CD8-positive, alpha-beta memory T cell (primary cell): ENCODE results near the gene CEP152. TPM values are rescaled to one million over a fixed set of nuclear protein-coding genes. Genes with fewer than 3 reads are reported as not detected.

Experiments used
- CTCF ChIA-PET: fragments of 350-600 bp; sonication (Branson Sonifier 250); formaldehyde crosslinking; loops from one replicate; lab custom pipeline; 2021; ENCODE audit warnings: antibody characterized with exemption; lab: Charles Lee
- POLR2A ChIA-PET: fragments of 350-600 bp; sonication (Branson Sonifier 250); formaldehyde crosslinking; loops from one replicate; lab custom pipeline; 2021; ENCODE audit warnings: antibody characterized with exemption; lab: Charles Lee
- DNase-seq, 5 donors: peaks; one replicate each; pipeline versions ENCODE4 v3.0.0 to v3.0.0-alpha.2; 2020 to 2022; ENCODE audit warnings: mixed read lengths in 1 of 5
- H3K27ac ChIP-seq: one replicate; pipeline ENCODE4 v1.7.0; 2013; ENCODE audit warnings: low read depth, mild to moderate bottlenecking, low read length, moderate library complexity
- H3K27me3 ChIP-seq: 2 replicates; pipeline ENCODE4 v1.7.0; 2013; ENCODE audit warnings: low read length, mild to moderate bottlenecking; ENCODE audit not compliant: insufficient read depth, poor library complexity, severe bottlenecking
- H3K36me3 ChIP-seq: 2 replicates; pipeline ENCODE4 v1.7.0; 2013; ENCODE audit warnings: mild to moderate bottlenecking, low read length, moderate library complexity; ENCODE audit not compliant: insufficient read depth
- H3K4me1 ChIP-seq: 2 replicates; pipeline ENCODE4 v1.7.0; 2013; ENCODE audit warnings: mild to moderate bottlenecking, low read length, moderate library complexity; ENCODE audit not compliant: insufficient read depth
- H3K4me3 ChIP-seq: 2 replicates; pipeline ENCODE4 v1.7.0; 2013; ENCODE audit warnings: mild to moderate bottlenecking, low read length
- H3K9me3 ChIP-seq: 2 replicates; pipeline ENCODE4 v1.7.0; 2013; ENCODE audit warnings: mild to moderate bottlenecking, low read length
- H3K27ac Mint-ChIP-seq, 8 donors: one replicate each; pipeline ENCODE4 v1.8.0; 2020 to 2021; ENCODE audit warnings: mixed read lengths in 8 of 8, mild to moderate bottlenecking in 6 of 8, inconsistent platforms in 3 of 8, moderate library complexity in 3 of 8
- H3K27me3 Mint-ChIP-seq, 2 donors: one replicate each; pipeline ENCODE4 v1.8.0; 2020 to 2021; ENCODE audit warnings: mixed read lengths in 2 of 2, mild to moderate bottlenecking in 1 of 2, moderate library complexity in 1 of 2
- H3K36me3 Mint-ChIP-seq, 3 donors: one replicate each; pipeline ENCODE4 v1.8.0; 2020 to 2021; ENCODE audit warnings: mixed read lengths in 3 of 3, inconsistent platforms in 1 of 3, mild to moderate bottlenecking in 1 of 3
- H3K4me1 Mint-ChIP-seq, 3 donors: one replicate each; pipeline ENCODE4 v1.8.0; 2020 to 2021; ENCODE audit warnings: mixed read lengths in 3 of 3, inconsistent platforms in 1 of 3, mild to moderate bottlenecking in 1 of 3
- H3K4me3 Mint-ChIP-seq, 7 donors: one replicate each; pipeline ENCODE4 v1.8.0; 2020 to 2021; ENCODE audit warnings: mixed read lengths in 7 of 7, mild to moderate bottlenecking in 6 of 7, moderate library complexity in 4 of 7, inconsistent platforms in 2 of 7
- H3K9me3 Mint-ChIP-seq, 5 donors: one replicate each; pipeline ENCODE4 v1.8.0; 2020 to 2022; ENCODE audit warnings: mixed read lengths in 5 of 5, mild to moderate bottlenecking in 3 of 5, moderate library complexity in 2 of 5, inconsistent platforms in 1 of 5
- polyA plus RNA-seq: library from polyadenylated mRNA; unstranded; fragments of 300-500 nt; fragmentation: Illumina TruSeq; gene quantifications from one replicate; pipeline ENCODE4 v1.2.3, GENCODE V29; 2021
- total RNA-seq, 2 experiments: library from RNA; stranded (reverse); gene quantifications; one replicate each; pipeline ENCODE4 v1.2.3, GENCODE V29; 2021

The CEP152 gene
- total and polyA plus RNA-seq, 3 experiments from 2014 or later: 6.5 to 20.7 (median 19.7) TPM

DNA sequence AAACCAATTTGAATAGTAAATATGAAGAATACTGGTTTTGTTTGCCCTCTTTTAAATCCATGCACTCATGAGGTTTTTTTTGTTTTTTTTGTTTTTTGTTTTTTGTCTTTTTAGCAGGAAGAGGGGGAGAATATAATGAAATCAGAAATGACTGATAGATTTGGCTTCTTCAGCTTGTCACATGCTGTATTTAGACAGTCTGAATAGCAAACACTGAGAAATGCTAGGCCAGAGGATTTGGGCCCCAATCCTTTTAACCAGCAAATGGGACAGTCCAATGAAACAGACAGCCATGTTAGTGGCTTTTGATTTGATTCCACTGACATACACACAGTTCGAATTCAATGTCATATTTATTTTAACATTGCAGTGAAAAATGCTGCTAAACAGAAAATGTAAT is 14.2 kb upstream of the CEP152 start:
- no peak overlapping the region for H3K4me3 Mint-ChIP-seq

DNA sequence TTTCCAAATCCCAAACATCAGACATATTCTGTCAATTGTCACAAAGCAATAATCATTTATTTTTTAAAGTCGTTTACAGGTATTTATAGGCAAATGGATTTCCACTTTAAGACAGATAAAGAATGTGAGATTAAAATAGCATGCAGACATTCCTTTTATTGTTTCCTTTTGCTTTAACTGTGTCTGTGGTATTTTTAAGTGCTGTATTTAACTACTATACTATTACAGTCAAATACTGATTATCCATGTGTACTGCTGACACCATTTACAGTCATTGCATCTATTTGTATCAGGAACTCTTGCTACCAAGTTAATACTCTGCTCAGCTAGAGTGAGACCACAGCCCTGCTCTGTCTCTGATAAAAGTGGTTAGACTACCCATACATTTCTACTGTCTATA is 12.8 kb upstream of the CEP152 start:
- H3K27me3 Mint-ChIP-seq: peaks cover 4 to 24% of the 10 kb centered on the region in 2 donors
- DNase-seq: no peak
- H3K9me3 ChIP-seq: no peaks in the 10 kb centered on the region
- no peak overlapping the region for H3K4me3 Mint-ChIP-seq
- no peaks in the 10 kb centered on the region for H3K4me1 ChIP-seq
- no peaks in the 10 kb centered on the region for H3K27me3 ChIP-seq
- H3K27ac ChIP-seq: no peak overlapping the region
- H3K27ac Mint-ChIP-seq: peak overlapping the region in 1 of 8 donors; percentile 20
- H3K4me3 ChIP-seq: no peak overlapping the region
- ChIA-PET POLR2A (no interaction called here), CTCF (no interaction called here)
- H3K36me3 Mint-ChIP-seq: peaks cover 0 to 12% (median 0%) of the 10 kb centered on the region in 3 donors
- no peaks in the 10 kb centered on the region for H3K36me3 ChIP-seq
- H3K4me1 Mint-ChIP-seq: no peaks in the 10 kb centered on the region
- peaks cover 0 to 1% (median 0%) of the 10 kb centered on the region in 5 donors for H3K9me3 Mint-ChIP-seq

More for the DNA sequence above, 14.2 kb upstream of the CEP152 start:
- H3K4me3 ChIP-seq: no peak overlapping the region
- H3K9me3 Mint-ChIP-seq: peaks cover 0 to 1% (median 0%) of the 10 kb centered on the region in 5 donors
- H3K27me3 ChIP-seq: no peaks in the 10 kb centered on the region
- H3K4me1 Mint-ChIP-seq: no peaks in the 10 kb centered on the region
- no peak overlapping the region for H3K27ac Mint-ChIP-seq
- ChIA-PET POLR2A (no interaction called here), CTCF (no interaction called here)
- no peak overlapping the region for H3K27ac ChIP-seq
- H3K27me3 Mint-ChIP-seq: peaks cover 4 to 32% of the 10 kb centered on the region in 2 donors
- H3K4me1 ChIP-seq: no peaks in the 10 kb centered on the region
- no peaks in the 10 kb centered on the region for H3K9me3 ChIP-seq
- no peaks in the 10 kb centered on the region for H3K36me3 ChIP-seq
- peaks cover 0 to 12% (median 0%) of the 10 kb centered on the region in 3 donors for H3K36me3 Mint-ChIP-seq
- DNase-seq: no peak

DNA sequence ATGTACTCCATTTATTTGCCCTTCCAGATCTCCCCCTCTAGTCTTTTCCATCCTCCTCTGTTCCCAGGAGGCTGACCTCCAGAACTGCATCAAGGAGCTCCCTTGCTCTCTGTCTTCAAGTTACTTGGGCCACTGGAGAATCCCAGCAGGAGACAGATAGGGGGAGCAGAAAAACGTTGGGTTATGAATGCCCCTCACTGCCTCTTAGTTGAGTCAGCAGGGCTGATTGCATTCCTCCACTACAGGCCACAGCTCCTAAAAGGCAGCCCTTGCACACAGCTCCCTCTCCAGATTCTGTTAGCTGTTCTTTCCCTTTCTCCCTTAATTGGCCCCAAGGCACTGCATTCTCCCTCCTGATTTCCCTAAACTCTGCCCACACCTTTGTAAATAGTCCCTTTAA is 12.4 kb upstream of the CEP152 start:
- Histone ChIP-seq H3K4me1 (no peaks in the 10 kb centered on the region), H3K4me3 (no peak overlapping the region), H3K27me3 (no peaks in the 10 kb centered on the region), H3K9me3 (no peaks in the 10 kb centered on the region), H3K36me3 (no peaks in the 10 kb centered on the region), H3K27ac (no peak overlapping the region)
- CTCF ChIA-PET: no interaction called here
- H3K36me3 Mint-ChIP-seq: peaks cover 0 to 12% (median 0%) of the 10 kb centered on the region in 3 donors
- POLR2A ChIA-PET: no interaction called here
- H3K4me3 Mint-ChIP-seq: no peak overlapping the region
- H3K27ac Mint-ChIP-seq: peak overlapping the region in 1 of 8 donors; percentile 20
- peaks cover 0 to 1% (median 0%) of the 10 kb centered on the region in 5 donors for H3K9me3 Mint-ChIP-seq
- DNase-seq: no peak
- H3K27me3 Mint-ChIP-seq: peaks cover 4 to 22% of the 10 kb centered on the region in 2 donors
- no peaks in the 10 kb centered on the region for H3K4me1 Mint-ChIP-seq

DNA sequence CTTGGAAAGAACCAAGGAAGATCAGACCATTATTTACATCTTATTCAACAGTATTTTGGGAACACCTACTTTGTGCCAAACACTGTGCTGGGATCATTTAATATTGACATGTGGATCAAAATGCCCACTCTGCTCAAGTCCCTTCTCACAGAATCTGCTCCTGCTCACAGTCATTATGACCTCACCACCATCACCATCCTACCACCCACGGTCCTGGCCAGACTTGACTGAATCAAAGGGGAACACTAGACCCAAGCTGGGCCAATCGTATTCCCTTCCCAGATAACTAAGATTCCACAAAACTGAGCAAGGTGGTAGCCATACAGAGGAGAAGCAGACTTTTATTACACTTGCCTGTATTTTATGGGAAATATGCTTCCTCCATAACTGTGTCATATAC is 3.4 kb upstream of the CEP152 start:
- peaks cover 5 to 7% of the 10 kb centered on the region in 2 donors for H3K27me3 Mint-ChIP-seq
- peaks cover 13 to 21% (median 19%) of the 10 kb centered on the region in 3 donors for H3K4me1 Mint-ChIP-seq
- DNase-seq: no peak
- Histone ChIP-seq H3K4me3 (no peak overlapping the region), H3K27ac (no peak overlapping the region), H3K27me3 (no peaks in the 10 kb centered on the region), H3K4me1 (peaks cover 11% of the 10 kb centered on the region), H3K36me3 (no peaks in the 10 kb centered on the region), H3K9me3 (no peaks in the 10 kb centered on the region)
- H3K27ac Mint-ChIP-seq: no peak overlapping the region
- H3K4me3 Mint-ChIP-seq: no peak overlapping the region
- peaks cover 0 to 8% (median 0%) of the 10 kb centered on the region in 3 donors for H3K36me3 Mint-ChIP-seq
- H3K9me3 Mint-ChIP-seq: no peaks in the 10 kb centered on the region
- ChIA-PET CTCF (interaction anchor here (1.4 kb wide), 1 partner anchor 64 kb away, joined by 3 read pairs; the partner anchor contains the start of gene EID1), POLR2A (interaction anchor here (0.6 kb wide), 1 partner anchor 308 kb away, joined by 3 read pairs; no protein-coding TSS in a partner anchor)

DNA sequence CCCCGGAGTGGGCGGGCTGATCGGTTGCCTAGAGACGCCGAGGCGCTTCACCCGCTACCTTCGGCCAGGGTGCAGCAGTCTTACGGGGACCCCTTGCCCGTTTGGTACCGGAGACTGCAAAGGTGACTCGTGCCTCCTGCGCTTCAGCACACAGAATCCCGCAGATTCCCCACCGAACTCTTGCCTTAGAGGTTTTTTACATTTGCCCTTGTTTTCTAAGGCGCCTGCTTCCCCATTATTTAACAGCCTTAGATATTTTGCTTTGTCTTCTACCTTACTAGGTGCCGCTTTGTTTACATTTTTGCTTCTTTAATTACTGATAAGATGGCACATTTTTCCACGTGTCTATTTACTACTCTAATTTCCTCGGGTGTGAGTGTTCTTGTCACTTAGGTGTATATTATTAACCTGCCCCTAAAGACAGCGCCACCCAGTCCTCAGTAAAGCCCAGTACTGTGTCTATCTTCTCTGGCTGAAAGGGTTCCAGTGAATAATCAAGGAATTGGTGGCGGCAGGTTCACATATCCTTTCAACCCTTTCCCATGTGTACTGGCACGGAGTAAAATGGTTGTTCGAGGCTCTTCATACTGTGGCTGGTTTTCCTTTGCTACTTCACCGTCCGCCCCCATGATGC is 573 bp upstream of the CEP152 start:
- CTCF ChIA-PET: interaction anchor here (0.8 to 1.7 kb wide), 4 partner anchors 10 to 66 kb away, joined by 3 to 5 read pairs (median 4); partner anchors contain the start of gene EID1
- H3K9me3 Mint-ChIP-seq: no peaks in the 10 kb centered on the region
- Histone ChIP-seq H3K9me3 (no peaks in the 10 kb centered on the region), H3K36me3 (no peaks in the 10 kb centered on the region), H3K4me3 (peak overlapping the region; percentile 84), H3K27me3 (no peaks in the 10 kb centered on the region), H3K4me1 (peaks cover 14% of the 10 kb centered on the region), H3K27ac (peak overlapping the region; percentile 69)
- POLR2A ChIA-PET: interaction anchor here (0.6 to 2.7 kb wide), 8 partner anchors 67 to 1548 kb away, joined by 3 to 15 read pairs (median 4); partner anchors contain the start of genes COPS2, DTWD1, EID1 and FAM227B
- peaks cover 14 to 31% (median 28%) of the 10 kb centered on the region in 3 donors for H3K4me1 Mint-ChIP-seq
- peaks cover 0 to 8% (median 0%) of the 10 kb centered on the region in 3 donors for H3K36me3 Mint-ChIP-seq
- DNase-seq: no peak
- H3K27ac Mint-ChIP-seq: peak overlapping the region; percentile 70 to 93 (median 85)
- H3K27me3 Mint-ChIP-seq: peaks cover 5% of the 10 kb centered on the region in 2 donors
- H3K4me3 Mint-ChIP-seq: peak overlapping the region; percentile 89 to 98 (median 93)

DNA sequence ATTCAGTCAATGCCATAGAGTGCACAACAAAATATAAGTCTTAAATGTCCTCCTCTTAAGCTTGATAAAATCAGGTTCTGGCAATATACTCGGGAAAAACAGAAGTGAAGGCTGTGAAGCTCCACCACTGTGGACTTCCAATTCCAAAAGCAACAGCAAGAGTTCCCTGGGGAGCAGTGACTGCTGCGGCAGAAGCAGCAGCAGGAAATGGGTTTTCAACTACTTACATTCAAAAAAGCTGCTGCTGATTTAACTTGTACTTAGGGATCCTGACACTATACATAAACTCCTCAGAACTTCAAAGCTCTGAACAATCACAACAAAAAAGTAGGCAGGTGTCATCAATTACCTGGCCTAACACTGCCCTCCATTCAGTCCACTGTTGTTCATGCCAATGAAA is 4.7 kb downstream of the CEP152 start:
- Mint-ChIP-seq H3K9me3 (no peaks in the 10 kb centered on the region), H3K4me3 (no peak overlapping the region), H3K4me1 (peaks cover 15 to 44% (median 27%) of the 10 kb centered on the region in 3 donors), H3K27me3 (no peaks in the 10 kb centered on the region), H3K27ac (peak overlapping the region in 2 of 8 donors; percentile 7 to 31), H3K36me3 (peaks cover 0 to 18% (median 6%) of the 10 kb centered on the region in 3 donors)
- DNase-seq: no peak
- POLR2A ChIA-PET: no interaction called here
- Histone ChIP-seq H3K36me3 (no peaks in the 10 kb centered on the region), H3K27me3 (no peaks in the 10 kb centered on the region), H3K9me3 (no peaks in the 10 kb centered on the region), H3K4me1 (peaks cover 14% of the 10 kb centered on the region), H3K27ac (no peak overlapping the region), H3K4me3 (no peak overlapping the region)
- CTCF ChIA-PET: no interaction called here

DNA sequence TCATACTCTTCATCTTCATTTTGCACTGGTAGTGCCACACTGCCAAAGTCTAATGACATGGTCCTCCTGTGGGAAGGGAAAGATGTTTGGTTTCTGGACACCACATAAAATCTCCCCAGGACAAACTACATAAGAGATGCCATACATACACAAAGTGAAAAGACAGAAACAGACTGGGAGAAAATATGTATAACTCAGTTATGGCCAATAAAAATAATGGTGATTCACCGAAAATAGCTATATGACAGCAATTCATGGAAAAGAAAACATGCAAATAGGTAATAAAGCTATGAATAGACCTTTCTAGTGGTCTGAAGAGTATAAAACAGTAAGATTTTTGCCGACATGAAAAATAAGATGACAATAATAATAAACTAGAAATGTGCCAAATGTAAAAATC is 5.3 kb downstream of the CEP152 start:
- H3K36me3 ChIP-seq: no peaks in the 10 kb centered on the region
- Mint-ChIP-seq H3K4me1 (peaks cover 17 to 49% (median 30%) of the 10 kb centered on the region in 3 donors), H3K36me3 (peaks cover 0 to 14% (median 6%) of the 10 kb centered on the region in 3 donors), H3K27ac (no peak overlapping the region), H3K9me3 (no peaks in the 10 kb centered on the region), H3K27me3 (no peaks in the 10 kb centered on the region), H3K4me3 (peak overlapping the region in 1 of 7 donors; percentile 21)
- no peak overlapping the region for H3K27ac ChIP-seq
- ChIA-PET POLR2A (no interaction called here), CTCF (no interaction called here)
- no peaks in the 10 kb centered on the region for H3K27me3 ChIP-seq
- no peaks in the 10 kb centered on the region for H3K9me3 ChIP-seq
- no peak overlapping the region for H3K4me3 ChIP-seq
- no peak for DNase-seq
- peaks cover 14% of the 10 kb centered on the region for H3K4me1 ChIP-seq

DNA sequence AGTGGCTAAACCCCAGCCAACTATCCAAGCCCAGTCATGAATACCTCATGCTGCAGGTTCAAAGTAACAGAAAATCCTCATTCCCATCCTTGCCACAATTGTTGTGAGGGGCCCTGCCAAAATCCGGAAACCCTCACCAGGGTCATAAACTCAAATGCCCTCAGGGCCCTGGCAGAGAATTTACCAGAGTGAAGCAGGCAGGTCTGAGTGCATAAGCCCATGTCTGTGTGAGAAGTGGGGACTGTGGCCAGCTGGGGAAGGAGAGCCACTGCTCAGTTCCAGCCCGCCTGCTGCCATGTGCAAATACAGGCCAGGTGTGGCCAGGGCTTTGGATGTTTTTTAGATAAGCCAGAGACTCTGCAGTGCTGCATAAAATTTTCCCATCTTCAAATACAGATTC is 7.0 kb downstream of the CEP152 start:
- no peak overlapping the region for H3K27ac ChIP-seq
- Mint-ChIP-seq H3K27me3 (no peaks in the 10 kb centered on the region), H3K4me1 (peaks cover 12 to 43% (median 15%) of the 10 kb centered on the region in 3 donors), H3K36me3 (peaks cover 0 to 12% (median 6%) of the 10 kb centered on the region in 3 donors), H3K9me3 (no peaks in the 10 kb centered on the region), H3K27ac (no peak overlapping the region), H3K4me3 (no peak overlapping the region)
- no peaks in the 10 kb centered on the region for H3K4me1 ChIP-seq
- no peak overlapping the region for H3K4me3 ChIP-seq
- no peak for DNase-seq
- ChIA-PET CTCF (no interaction called here), POLR2A (no interaction called here)
- H3K27me3 ChIP-seq: no peaks in the 10 kb centered on the region
- no peaks in the 10 kb centered on the region for H3K36me3 ChIP-seq
- no peaks in the 10 kb centered on the region for H3K9me3 ChIP-seq
